GM18870 (cell line): ENCODE data around the gene IFI16.
"Not testable (repeated sequence)": the region's sequence is repeated elsewhere in the genome, so short reads cannot be mapped to it uniquely, and the experiment has no call there.

Experiments
- ATAC-seq: cut with Tn5 transposase; IDR thresholded peaks from one replicate; pipeline ENCODE4 v1.9.1; 2021; ENCODE audit warnings: moderate library complexity; ENCODE audit not compliant: unreplicated experiment

IFI16 gene

GRCh38 chr1:159006210-159006807 lies 3.4 kb upstream of the IFI16 start:
- ATAC-seq = not testable (repeated sequence)

- ATAC-seq = no peak
These were observed 2.0 kb upstream of the IFI16 start for GRCh38 chr1:159007726-159008125.

- peak; percentile 66 for ATAC-seq
These were observed 941 bp upstream of the IFI16 start for GRCh38 chr1:159008744-159009188.

- no peak for ATAC-seq
These were observed 420 bp upstream of the IFI16 start for GRCh38 chr1:159009287-159009686.

GRCh38 chr1:159010391-159010790 lies 684 bp downstream of the IFI16 start:
- ATAC-seq = no peak

- ATAC-seq = not testable (repeated sequence)
These were observed 1.3 kb downstream of the IFI16 start for GRCh38 chr1:159011001-159011400.

GRCh38 chr1:159011751-159012150 lies 2.0 kb downstream of the IFI16 start:
- no peak for ATAC-seq

GRCh38 chr1:159012495-159012894 lies 2.8 kb downstream of the IFI16 start:
- ATAC-seq = no peak

- ATAC-seq = no peak
These were observed 4.4 kb downstream of the IFI16 start for GRCh38 chr1:159014003-159014571.

GRCh38 chr1:159014851-159015250 lies 5.1 kb downstream of the IFI16 start:
- ATAC-seq = no peak

GRCh38 chr1:159015440-159015909 lies 5.8 kb downstream of the IFI16 start:
- ATAC-seq = peak; percentile 90

- no peak for ATAC-seq
These were observed 14.0 kb downstream of the IFI16 start for GRCh38 chr1:159023723-159024122.

- ATAC-seq = no peak
These were observed 15.3 kb downstream of the IFI16 start for GRCh38 chr1:159025043-159025442.

- not testable (repeated sequence) for ATAC-seq
These were observed 17.1 kb downstream of the IFI16 start for GRCh38 chr1:159026841-159027240.

- ATAC-seq = no peak
These were observed 20.6 kb downstream of the IFI16 start for GRCh38 chr1:159030311-159030710.

GRCh38 chr1:159030877-159031447 lies 21.3 kb downstream of the IFI16 start:
- no peak for ATAC-seq

- ATAC-seq = no peak
These were observed 30.5 kb downstream of the IFI16 start for GRCh38 chr1:159040206-159040605.

- no peak for ATAC-seq
These were observed 31.4 kb downstream of the IFI16 start for GRCh38 chr1:159040893-159041724.

GRCh38 chr1:159046486-159046885 lies 36.8 kb downstream of the IFI16 start:
- ATAC-seq = not testable (repeated sequence)

- no peak for ATAC-seq
These were observed 41.7 kb downstream of the IFI16 start for GRCh38 chr1:159051436-159051835.

GRCh38 chr1:159054427-159054826 lies 44.7 kb downstream of the IFI16 start:
- ATAC-seq = no peak
